A673 (cell line): ENCODE data around the gene MEF2C. TPM values are rescaled to one million over a fixed set of nuclear protein-coding genes. Genes with fewer than 3 reads are reported as not detected.

Experiments used
- BruUV-seq: library from RNA; stranded (reverse); fragments of 400-500 nt; replicated peaks from 2 replicates; lab custom pipeline; 2021; lab: Mats Ljungman, UMichigan
- CTCF ChIA-PET: fragments of 300-600 bp; sonication (Branson Sonifier 250); formaldehyde crosslinking; loops from one replicate; lab custom pipeline; 2022; ENCODE audit warnings: antibody characterized with exemption; lab: Charles Lee
- POLR2A ChIA-PET: fragments of 300-600 bp; sonication (Branson Sonifier 250); formaldehyde crosslinking; loops from one replicate; lab custom pipeline; 2022; ENCODE audit warnings: antibody characterized with exemption; ENCODE audit not compliant: low non-redundant PET; lab: Charles Lee
- DNase-seq: peaks from one replicate; pipeline ENCODE4 v3.0.0-alpha.2; 2015; ENCODE audit warnings: low spot score
- H3K27ac ChIP-seq: fragments of 200-600 bp; sonication (generic); 2 replicates; pipeline ENCODE4 v1.5.1; 2016; ENCODE audit warnings: mixed run types, low read depth, mild to moderate bottlenecking, mixed read lengths, antibody characterized with exemption, low read length; ENCODE audit not compliant: poor library complexity, severe bottlenecking
- H3K27me3 ChIP-seq: fragments of 200-600 bp; sonication (generic); replicated peaks from 2 replicates; pipeline ENCODE4 v1.6.1; 2017; ENCODE audit warnings: mixed run types, low read depth, mild to moderate bottlenecking, mixed read lengths, antibody characterized with exemption, low read length; ENCODE audit not compliant: insufficient read depth, poor library complexity
- H3K36me3 ChIP-seq: fragments of 200-600 bp; sonication (generic); 2 replicates; pipeline ENCODE4 v1.6.1; 2016; ENCODE audit warnings: mixed run types, mild to moderate bottlenecking, mixed read lengths, antibody characterized with exemption, low read length; ENCODE audit not compliant: insufficient read depth, poor library complexity, severe bottlenecking
- H3K4me1 ChIP-seq: fragments of 200-600 bp; sonication (generic); 2 replicates; pipeline ENCODE4 v1.6.1; 2017; ENCODE audit warnings: mixed run types, mild to moderate bottlenecking, mixed read lengths, antibody characterized with exemption, low read length; ENCODE audit not compliant: insufficient read depth, poor library complexity, severe bottlenecking
- H3K4me3 ChIP-seq: fragments of 200-600 bp; sonication (generic); 2 replicates; pipeline ENCODE4 v1.5.1; 2016; ENCODE audit warnings: low read depth, mixed run types, mild to moderate bottlenecking, mixed read lengths, low read length; ENCODE audit not compliant: poor library complexity, severe bottlenecking
- H3K9me3 ChIP-seq: fragments of 200-600 bp; sonication (generic); 2 replicates; pipeline ENCODE4 v1.6.1; 2016; ENCODE audit warnings: mixed run types, low read depth, mild to moderate bottlenecking, mixed read lengths, antibody characterized with exemption, low read length; ENCODE audit not compliant: poor library complexity, severe bottlenecking
- CTCF ChIP-seq: fragments of 300-800, 200-600 bp; sonication (generic); conservative IDR thresholded peaks from 2 replicates; pipeline ENCODE4 v1.5.1; 2017; ENCODE audit warnings: low read depth, mild to moderate bottlenecking, antibody characterized with exemption, low read length, moderate library complexity, mixed read lengths
- EZH2 ChIP-seq: fragments of 200-600 bp; sonication (generic); IDR thresholded peaks from 2 replicates; pipeline ENCODE4 v1.6.1; 2017; ENCODE audit warnings: borderline replicate concordance, low read depth, mild to moderate bottlenecking, mixed read lengths, antibody characterized with exemption, low read length; ENCODE audit not compliant: poor library complexity, severe bottlenecking
- intact Hi-C: fragments of 100-400 bp; cut with micrococcal nuclease; formaldehyde crosslinking; loops from one replicate; pipeline ENCODE4 v1.10.0; 2022; ENCODE audit not compliant: unreplicated experiment
- total RNA-seq: library from RNA; stranded (reverse); gene quantifications from 2 replicates; pipeline ENCODE4 v1.2.3, GENCODE V29; 2021

The MEF2C gene
- total RNA-seq, 1 experiment from 2014 or later: 2.0 TPM

- Histone ChIP-seq H3K4me3 (no peak overlapping the region), H3K27me3 (no peaks in the 10 kb centered on the region), H3K9me3 (no peaks in the 10 kb centered on the region), H3K4me1 (peaks cover 18% of the 10 kb centered on the region), H3K36me3 (no peaks in the 10 kb centered on the region), H3K27ac (no peak overlapping the region)
- TF ChIP-seq CTCF (no peak), EZH2 (no peak)
- intact Hi-C loops: no loop called here
- DNase-seq: peak; percentile 69
- POLR2A ChIA-PET: interaction anchor here (0.6 kb wide), 1 partner anchor 146 kb away, joined by 9 read pairs; no protein-coding TSS in a partner anchor
- BruUV-seq: no TSS peak
- CTCF ChIA-PET: no interaction called here
These were observed 164.2 kb downstream of the MEF2C start for GRCh38 chr5:88718736-88719135.

GRCh38 chr5:88716101-88716500 lies 166.9 kb downstream of the MEF2C start:
- DNase-seq: no peak
- Histone ChIP-seq H3K4me1 (peaks cover 18% of the 10 kb centered on the region), H3K4me3 (no peak overlapping the region), H3K27me3 (no peaks in the 10 kb centered on the region), H3K36me3 (no peaks in the 10 kb centered on the region), H3K27ac (no peak overlapping the region), H3K9me3 (no peaks in the 10 kb centered on the region)
- intact Hi-C loops: no loop called here
- no TSS peak for BruUV-seq
- TF ChIP-seq CTCF (no peak), EZH2 (no peak)
- POLR2A ChIA-PET: no interaction called here
- CTCF ChIA-PET: no interaction called here

- no peak for DNase-seq
- Histone ChIP-seq H3K36me3 (no peaks in the 10 kb centered on the region), H3K4me3 (no peak overlapping the region), H3K9me3 (no peaks in the 10 kb centered on the region), H3K27ac (no peak overlapping the region), H3K4me1 (peaks cover 18% of the 10 kb centered on the region), H3K27me3 (no peaks in the 10 kb centered on the region)
- no TSS peak for BruUV-seq
- intact Hi-C loops: no loop called here
- ChIA-PET POLR2A (no interaction called here), CTCF (no interaction called here)
- TF ChIP-seq EZH2: no peak
- no peak for TF ChIP-seq CTCF
These were observed 167.5 kb downstream of the MEF2C start for GRCh38 chr5:88715503-88715902.
